Measurements from ENCODE around the gene SRP9.
A peak's percentile ranks its signal among the peaks of the same experiment; 100 is the strongest.

Gene SRP9

GRCh38 chr1:225746361-225747179 is 31.1 kb upstream of the SRP9 start:
- Histone ChIP-seq H3K4me2 (ENCODE audit: low read length, poor library complexity, severe bottlenecking) (peak overlapping the region; percentile 66), H3K18ac (ENCODE audit: low read depth in 1 of 2, low read length in 2 of 2) (peak overlapping the region; percentile 89 to 98), H3K9ac (ENCODE audit: low read length) (peak overlapping the region; percentile 93), H4K91ac (ENCODE audit: low read length) (peak overlapping the region; percentile 94), H3K27me3 (ENCODE audit: control insufficient read depth in 1 of 2, insufficient read depth in 1 of 2, low read length in 2 of 2) (peaks cover 4 to 14% of the 10 kb centered on the region in 2 experiments), H3K14ac (ENCODE audit: low read length in 2 of 2) (peak overlapping the region in 1 of 2 experiments; percentile 78), H2BK5ac (ENCODE audit: low read depth, low read length, poor library complexity, severe bottlenecking) (peak overlapping the region; percentile 98), H2AK5ac (ENCODE audit: low read length, severe bottlenecking) (peak overlapping the region; percentile 100), H3K4ac (ENCODE audit: low read depth in 1 of 2, low read length in 2 of 2) (peak overlapping the region; percentile 81 to 91), H3K27ac (ENCODE audit: low read length, poor library complexity, severe bottlenecking) (peak overlapping the region; percentile 99), H3K79me1 (replicated peaks; ENCODE audit: low read length, poor library complexity, severe bottlenecking) (no peaks in the 10 kb centered on the region), H3K9me3 (ENCODE audit: control insufficient read depth, low read length) (no peaks in the 10 kb centered on the region), H3K23ac (ENCODE audit: low read length in 2 of 2) (peak overlapping the region in 1 of 2 experiments; percentile 64), H4K8ac (ENCODE audit: low read length) (peak overlapping the region; percentile 96), H3K4me1 (ENCODE audit: control insufficient read depth, insufficient read depth, low read depth, low read length) (peaks cover 18% of the 10 kb centered on the region), H2BK12ac (ENCODE audit: low read length in 2 of 2) (peak overlapping the region; percentile 89 to 98), H3K4me3 (ENCODE audit: insufficient read depth in 1 of 2, low read depth in 1 of 2, low read length in 2 of 2) (peak overlapping the region; percentile 44 to 78), H2AFZ (ENCODE audit: low read depth, low read length) (peak overlapping the region; percentile 99), H3K36me3 (ENCODE audit: control insufficient read depth in 1 of 2, insufficient read depth in 2 of 2, low read depth in 1 of 2, low read length in 2 of 2) (no peaks in the 10 kb centered on the region), H2BK15ac (ENCODE audit: low read depth, poor library complexity, severe bottlenecking) (peak overlapping the region; percentile 28), H2BK120ac (ENCODE audit: low read depth, low read length) (peak overlapping the region; percentile 92)
- WGBS: 26% methylated on average over 14 of the region's 18 CpGs
- DNase-seq: peak; percentile 87

GRCh38 chr1:225747566-225747965 is 30.1 kb upstream of the SRP9 start:
- Histone ChIP-seq H3K9ac (ENCODE audit: low read length) (peak overlapping the region; percentile 93), H3K14ac (ENCODE audit: low read length in 2 of 2) (no peak overlapping the region), H3K4me3 (ENCODE audit: insufficient read depth in 1 of 2, low read depth in 1 of 2, low read length in 2 of 2) (no peak overlapping the region), H2BK12ac (ENCODE audit: low read length in 2 of 2) (no peak overlapping the region), H3K23ac (ENCODE audit: low read length in 2 of 2) (no peak overlapping the region), H3K4ac (ENCODE audit: low read depth in 1 of 2, low read length in 2 of 2) (no peak overlapping the region), H3K79me1 (replicated peaks; ENCODE audit: low read length, poor library complexity, severe bottlenecking) (no peaks in the 10 kb centered on the region), H3K4me2 (ENCODE audit: low read length, poor library complexity, severe bottlenecking) (no peak overlapping the region), H4K91ac (ENCODE audit: low read length) (no peak overlapping the region), H2BK15ac (ENCODE audit: low read depth, poor library complexity, severe bottlenecking) (peak overlapping the region; percentile 44), H3K36me3 (ENCODE audit: control insufficient read depth in 1 of 2, insufficient read depth in 2 of 2, low read depth in 1 of 2, low read length in 2 of 2) (no peaks in the 10 kb centered on the region), H3K27ac (ENCODE audit: low read length, poor library complexity, severe bottlenecking) (no peak overlapping the region), H2BK5ac (ENCODE audit: low read depth, low read length, poor library complexity, severe bottlenecking) (no peak overlapping the region), H3K4me1 (ENCODE audit: control insufficient read depth, insufficient read depth, low read depth, low read length) (peaks cover 20% of the 10 kb centered on the region), H3K27me3 (ENCODE audit: control insufficient read depth in 1 of 2, insufficient read depth in 1 of 2, low read length in 2 of 2) (peaks cover 4 to 18% of the 10 kb centered on the region in 2 experiments), H2BK120ac (ENCODE audit: low read depth, low read length) (no peak overlapping the region), H3K9me3 (ENCODE audit: control insufficient read depth, low read length) (no peaks in the 10 kb centered on the region), H2AFZ (ENCODE audit: low read depth, low read length) (no peak overlapping the region), H2AK5ac (ENCODE audit: low read length, severe bottlenecking) (peak overlapping the region; percentile 37), H4K8ac (ENCODE audit: low read length) (no peak overlapping the region), H3K18ac (ENCODE audit: low read depth in 1 of 2, low read length in 2 of 2) (no peak overlapping the region)
- 96% methylated on average over 7 of the region's 7 CpGs for WGBS
- DNase-seq: no peak

DNA sequence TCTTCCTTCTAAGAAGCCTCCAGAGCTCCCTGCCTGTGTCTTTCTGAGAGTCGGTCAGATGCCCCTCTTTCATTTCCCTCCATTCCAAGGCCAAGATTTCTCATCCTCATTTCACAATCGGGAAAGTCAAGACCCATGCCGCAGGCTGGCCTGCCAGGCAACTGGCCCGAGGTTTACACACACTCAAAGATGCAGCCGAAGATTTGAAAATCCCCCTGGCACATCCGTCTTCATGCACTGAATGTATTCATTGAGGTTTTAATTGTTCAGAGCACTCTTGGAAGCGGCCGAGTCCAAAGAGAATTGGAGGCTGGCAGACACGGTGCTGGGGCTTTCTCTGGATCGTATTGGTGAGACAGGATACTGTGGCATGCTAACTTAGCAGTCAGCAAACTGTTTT is 29.1 kb upstream of the SRP9 start:
- no peak for DNase-seq
- Histone ChIP-seq H2AFZ (ENCODE audit: low read depth, low read length) (no peak overlapping the region), H3K9ac (ENCODE audit: low read length) (no peak overlapping the region), H3K23ac (ENCODE audit: low read length in 2 of 2) (no peak overlapping the region), H3K36me3 (ENCODE audit: control insufficient read depth in 1 of 2, insufficient read depth in 2 of 2, low read depth in 1 of 2, low read length in 2 of 2) (no peaks in the 10 kb centered on the region), H3K4me3 (ENCODE audit: insufficient read depth in 1 of 2, low read depth in 1 of 2, low read length in 2 of 2) (no peak overlapping the region), H2BK15ac (ENCODE audit: low read depth, poor library complexity, severe bottlenecking) (no peak overlapping the region), H3K79me1 (replicated peaks; ENCODE audit: low read length, poor library complexity, severe bottlenecking) (no peaks in the 10 kb centered on the region), H3K18ac (ENCODE audit: low read depth in 1 of 2, low read length in 2 of 2) (no peak overlapping the region), H2BK5ac (ENCODE audit: low read depth, low read length, poor library complexity, severe bottlenecking) (no peak overlapping the region), H3K4me2 (ENCODE audit: low read length, poor library complexity, severe bottlenecking) (no peak overlapping the region), H3K27ac (ENCODE audit: low read length, poor library complexity, severe bottlenecking) (no peak overlapping the region), H2BK12ac (ENCODE audit: low read length in 2 of 2) (peak overlapping the region in 1 of 2 experiments; percentile 32), H3K4ac (ENCODE audit: low read depth in 1 of 2, low read length in 2 of 2) (no peak overlapping the region), H4K91ac (ENCODE audit: low read length) (no peak overlapping the region), H3K4me1 (ENCODE audit: control insufficient read depth, insufficient read depth, low read depth, low read length) (peaks cover 20% of the 10 kb centered on the region), H4K8ac (ENCODE audit: low read length) (no peak overlapping the region), H3K9me3 (ENCODE audit: control insufficient read depth, low read length) (no peaks in the 10 kb centered on the region), H2AK5ac (ENCODE audit: low read length, severe bottlenecking) (peak overlapping the region; percentile 93), H3K14ac (ENCODE audit: low read length in 2 of 2) (no peak overlapping the region), H3K27me3 (ENCODE audit: control insufficient read depth in 1 of 2, insufficient read depth in 1 of 2, low read length in 2 of 2) (peaks cover 4 to 18% of the 10 kb centered on the region in 2 experiments), H2BK120ac (ENCODE audit: low read depth, low read length) (no peak overlapping the region)
- WGBS: 98% methylated on average over 10 of the region's 10 CpGs

GRCh38 chr1:225749706-225750105 is 27.9 kb upstream of the SRP9 start:
- Histone ChIP-seq H3K4me2 (ENCODE audit: low read length, poor library complexity, severe bottlenecking) (no peak overlapping the region), H2BK120ac (ENCODE audit: low read depth, low read length) (no peak overlapping the region), H3K14ac (ENCODE audit: low read length in 2 of 2) (no peak overlapping the region), H3K4me1 (ENCODE audit: control insufficient read depth, insufficient read depth, low read depth, low read length) (peaks cover 19% of the 10 kb centered on the region), H2BK12ac (ENCODE audit: low read length in 2 of 2) (no peak overlapping the region), H2BK5ac (ENCODE audit: low read depth, low read length, poor library complexity, severe bottlenecking) (no peak overlapping the region), H4K91ac (ENCODE audit: low read length) (no peak overlapping the region), H3K27ac (ENCODE audit: low read length, poor library complexity, severe bottlenecking) (no peak overlapping the region), H3K4me3 (ENCODE audit: insufficient read depth in 1 of 2, low read depth in 1 of 2, low read length in 2 of 2) (no peak overlapping the region), H3K4ac (ENCODE audit: low read depth in 1 of 2, low read length in 2 of 2) (no peak overlapping the region), H2AK5ac (ENCODE audit: low read length, severe bottlenecking) (no peak overlapping the region), H2BK15ac (ENCODE audit: low read depth, poor library complexity, severe bottlenecking) (no peak overlapping the region), H3K79me1 (replicated peaks; ENCODE audit: low read length, poor library complexity, severe bottlenecking) (no peaks in the 10 kb centered on the region), H3K23ac (ENCODE audit: low read length in 2 of 2) (no peak overlapping the region), H3K18ac (ENCODE audit: low read depth in 1 of 2, low read length in 2 of 2) (no peak overlapping the region), H3K27me3 (ENCODE audit: control insufficient read depth in 1 of 2, insufficient read depth in 1 of 2, low read length in 2 of 2) (peaks cover 4 to 18% of the 10 kb centered on the region in 2 experiments), H2AFZ (ENCODE audit: low read depth, low read length) (no peak overlapping the region), H3K9me3 (ENCODE audit: control insufficient read depth, low read length) (no peaks in the 10 kb centered on the region), H3K9ac (ENCODE audit: low read length) (no peak overlapping the region), H3K36me3 (ENCODE audit: control insufficient read depth in 1 of 2, insufficient read depth in 2 of 2, low read depth in 1 of 2, low read length in 2 of 2) (no peaks in the 10 kb centered on the region), H4K8ac (ENCODE audit: low read length) (no peak overlapping the region)
- WGBS: 94% methylated on average over 3 of the region's 3 CpGs
- DNase-seq: no peak
